ENCODE data around the gene CDKN1A. TPM values are rescaled to one million over a fixed set of nuclear protein-coding genes. Genes with fewer than 3 reads are reported as not detected.

CDKN1A gene
- total and polyA plus RNA-seq, 10 of the 15 experiments (the other 5 are each of a cell fraction or from before 2014, with no cell fraction given) = 25.2 to 637 (median 216) TPM

DNA sequence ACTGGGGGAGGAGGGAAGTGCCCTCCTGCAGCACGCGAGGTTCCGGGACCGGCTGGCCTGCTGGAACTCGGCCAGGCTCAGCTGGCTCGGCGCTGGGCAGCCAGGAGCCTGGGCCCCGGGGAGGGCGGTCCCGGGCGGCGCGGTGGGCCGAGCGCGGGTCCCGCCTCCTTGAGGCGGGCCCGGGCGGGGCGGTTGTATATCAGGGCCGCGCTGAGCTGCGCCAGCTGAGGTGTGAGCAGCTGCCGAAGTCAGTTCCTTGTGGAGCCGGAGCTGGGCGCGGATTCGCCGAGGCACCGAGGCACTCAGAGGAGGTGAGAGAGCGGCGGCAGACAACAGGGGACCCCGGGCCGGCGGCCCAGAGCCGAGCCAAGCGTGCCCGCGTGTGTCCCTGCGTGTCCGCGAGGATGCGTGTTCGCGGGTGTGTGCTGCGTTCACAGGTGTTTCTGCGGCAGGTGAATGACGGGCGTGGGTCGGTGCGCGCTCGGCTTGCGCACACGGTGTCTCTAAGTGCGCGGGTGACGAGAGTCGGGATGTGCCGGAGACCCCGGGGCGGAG is at the start of gene CDKN1A (continued):
- peak; percentile 98 for TF ChIP-seq GATAD2B (conservative IDR thresholded peaks at IDR 0.05; ENCODE audit: low read depth)
- TF ChIP-seq NR2C1 (IDR thresholded peaks at IDR 0.05) = no peak
- TF ChIP-seq PML (IDR thresholded peaks at IDR 0.05; ENCODE audit: low read length) = peak; percentile 99
- no peak for TF ChIP-seq JUNB (IDR thresholded peaks at IDR 0.05)
- TF ChIP-seq CHD2 (IDR thresholded peaks at IDR 0.05; ENCODE audit: borderline replicate concordance, low read depth, low read length) = peak; percentile 67
- TF ChIP-seq, protein P1, sequence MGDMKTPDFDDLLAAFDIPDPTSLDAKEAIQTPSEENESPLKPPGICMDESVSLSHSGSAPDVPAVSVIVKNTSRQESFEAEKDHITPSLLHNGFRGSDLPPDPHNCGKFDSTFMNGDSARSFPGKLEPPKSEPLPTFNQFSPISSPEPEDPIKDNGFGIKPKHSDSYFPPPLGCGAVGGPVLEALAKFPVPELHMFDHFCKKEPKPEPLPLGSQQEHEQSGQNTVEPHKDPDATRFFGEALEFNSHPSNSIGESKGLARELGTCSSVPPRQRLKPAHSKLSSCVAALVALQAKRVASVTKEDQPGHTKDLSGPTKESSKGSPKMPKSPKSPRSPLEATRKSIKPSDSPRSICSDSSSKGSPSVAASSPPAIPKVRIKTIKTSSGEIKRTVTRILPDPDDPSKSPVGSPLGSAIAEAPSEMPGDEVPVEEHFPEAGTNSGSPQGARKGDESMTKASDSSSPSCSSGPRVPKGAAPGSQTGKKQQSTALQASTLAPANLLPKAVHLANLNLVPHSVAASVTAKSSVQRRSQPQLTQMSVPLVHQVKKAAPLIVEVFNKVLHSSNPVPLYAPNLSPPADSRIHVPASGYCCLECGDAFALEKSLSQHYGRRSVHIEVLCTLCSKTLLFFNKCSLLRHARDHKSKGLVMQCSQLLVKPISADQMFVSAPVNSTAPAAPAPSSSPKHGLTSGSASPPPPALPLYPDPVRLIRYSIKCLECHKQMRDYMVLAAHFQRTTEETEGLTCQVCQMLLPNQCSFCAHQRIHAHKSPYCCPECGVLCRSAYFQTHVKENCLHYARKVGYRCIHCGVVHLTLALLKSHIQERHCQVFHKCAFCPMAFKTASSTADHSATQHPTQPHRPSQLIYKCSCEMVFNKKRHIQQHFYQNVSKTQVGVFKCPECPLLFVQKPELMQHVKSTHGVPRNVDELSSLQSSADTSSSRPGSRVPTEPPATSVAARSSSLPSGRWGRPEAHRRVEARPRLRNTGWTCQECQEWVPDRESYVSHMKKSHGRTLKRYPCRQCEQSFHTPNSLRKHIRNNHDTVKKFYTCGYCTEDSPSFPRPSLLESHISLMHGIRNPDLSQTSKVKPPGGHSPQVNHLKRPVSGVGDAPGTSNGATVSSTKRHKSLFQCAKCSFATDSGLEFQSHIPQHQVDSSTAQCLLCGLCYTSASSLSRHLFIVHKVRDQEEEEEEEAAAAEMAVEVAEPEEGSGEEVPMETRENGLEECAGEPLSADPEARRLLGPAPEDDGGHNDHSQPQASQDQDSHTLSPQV (IDR thresholded peaks at IDR 0.05) = peak; percentile 70; the same call in 1 of the 2 replicates
- no peak for TF ChIP-seq RBBP5 (conservative IDR thresholded peaks at IDR 0.05)
- TF ChIP-seq ZNF384 (IDR thresholded peaks at IDR 0.05; ENCODE audit: borderline replicate concordance, low read depth, low read length) = no peak
- TF ChIP-seq RELA (IDR thresholded peaks at IDR 0.05; ENCODE audit: borderline replicate concordance, partially characterized antibody) = no peak
- TF ChIP-seq, protein P2, sequence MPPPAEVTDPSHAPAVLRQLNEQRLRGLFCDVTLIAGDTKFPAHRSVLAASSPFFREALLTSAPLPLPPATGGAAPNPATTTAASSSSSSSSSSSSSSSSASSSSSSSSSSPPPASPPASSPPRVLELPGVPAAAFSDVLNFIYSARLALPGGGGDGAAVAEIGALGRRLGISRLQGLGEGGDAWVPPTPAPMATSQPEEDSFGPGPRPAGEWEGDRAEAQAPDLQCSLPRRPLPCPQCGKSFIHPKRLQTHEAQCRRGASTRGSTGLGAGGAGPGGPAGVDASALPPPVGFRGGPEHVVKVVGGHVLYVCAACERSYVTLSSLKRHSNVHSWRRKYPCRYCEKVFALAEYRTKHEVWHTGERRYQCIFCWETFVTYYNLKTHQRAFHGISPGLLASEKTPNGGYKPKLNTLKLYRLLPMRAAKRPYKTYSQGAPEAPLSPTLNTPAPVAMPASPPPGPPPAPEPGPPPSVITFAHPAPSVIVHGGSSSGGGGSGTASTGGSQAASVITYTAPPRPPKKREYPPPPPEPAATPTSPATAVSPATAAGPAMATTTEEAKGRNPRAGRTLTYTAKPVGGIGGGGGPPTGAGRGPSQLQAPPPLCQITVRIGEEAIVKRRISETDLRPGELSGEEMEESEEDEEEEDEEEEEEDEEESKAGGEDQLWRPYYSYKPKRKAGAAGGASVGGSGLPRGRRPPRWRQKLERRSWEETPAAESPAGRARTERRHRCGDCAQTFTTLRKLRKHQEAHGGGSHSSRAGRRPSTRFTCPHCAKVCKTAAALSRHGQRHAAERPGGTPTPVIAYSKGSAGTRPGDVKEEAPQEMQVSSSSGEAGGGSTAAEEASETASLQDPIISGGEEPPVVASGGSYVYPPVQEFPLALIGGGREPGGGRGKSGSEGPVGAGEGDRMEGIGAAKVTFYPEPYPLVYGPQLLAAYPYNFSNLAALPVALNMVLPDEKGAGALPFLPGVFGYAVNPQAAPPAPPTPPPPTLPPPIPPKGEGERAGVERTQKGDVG (CRISPR knock-in tag; IDR thresholded peaks at IDR 0.05) = no peak
- no peak for TF ChIP-seq CREM (IDR thresholded peaks at IDR 0.05; ENCODE audit: low read depth)
- no peak for TF ChIP-seq SIX5 (IDR thresholded peaks at IDR 0.05; ENCODE audit: low read depth, low read length, severe bottlenecking)
- TF ChIP-seq, protein P3, sequence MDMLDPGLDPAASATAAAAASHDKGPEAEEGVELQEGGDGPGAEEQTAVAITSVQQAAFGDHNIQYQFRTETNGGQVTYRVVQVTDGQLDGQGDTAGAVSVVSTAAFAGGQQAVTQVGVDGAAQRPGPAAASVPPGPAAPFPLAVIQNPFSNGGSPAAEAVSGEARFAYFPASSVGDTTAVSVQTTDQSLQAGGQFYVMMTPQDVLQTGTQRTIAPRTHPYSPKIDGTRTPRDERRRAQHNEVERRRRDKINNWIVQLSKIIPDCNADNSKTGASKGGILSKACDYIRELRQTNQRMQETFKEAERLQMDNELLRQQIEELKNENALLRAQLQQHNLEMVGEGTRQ (IDR thresholded peaks at IDR 0.05; ENCODE audit: borderline replicate concordance, low read depth, low read length) = no peak
- TF ChIP-seq TCF3 (IDR thresholded peaks at IDR 0.05; ENCODE audit: borderline replicate concordance, insufficient read depth, low read depth, low read length) = peak; percentile 96
- TF ChIP-seq EED (IDR thresholded peaks at IDR 0.05; ENCODE audit: low read depth) = no peak; the same call in 1 of the 2 replicates
- TF ChIP-seq, protein P4, sequence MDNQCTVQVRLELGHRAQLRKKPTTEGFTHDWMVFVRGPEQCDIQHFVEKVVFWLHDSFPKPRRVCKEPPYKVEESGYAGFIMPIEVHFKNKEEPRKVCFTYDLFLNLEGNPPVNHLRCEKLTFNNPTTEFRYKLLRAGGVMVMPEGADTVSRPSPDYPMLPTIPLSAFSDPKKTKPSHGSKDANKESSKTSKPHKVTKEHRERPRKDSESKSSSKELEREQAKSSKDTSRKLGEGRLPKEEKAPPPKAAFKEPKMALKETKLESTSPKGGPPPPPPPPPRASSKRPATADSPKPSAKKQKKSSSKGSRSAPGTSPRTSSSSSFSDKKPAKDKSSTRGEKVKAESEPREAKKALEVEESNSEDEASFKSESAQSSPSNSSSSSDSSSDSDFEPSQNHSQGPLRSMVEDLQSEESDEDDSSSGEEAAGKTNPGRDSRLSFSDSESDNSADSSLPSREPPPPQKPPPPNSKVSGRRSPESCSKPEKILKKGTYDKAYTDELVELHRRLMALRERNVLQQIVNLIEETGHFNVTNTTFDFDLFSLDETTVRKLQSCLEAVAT (IDR thresholded peaks at IDR 0.05) = peak; percentile 97; the same call in 1 of the 2 replicates
- TF ChIP-seq, protein P5, sequence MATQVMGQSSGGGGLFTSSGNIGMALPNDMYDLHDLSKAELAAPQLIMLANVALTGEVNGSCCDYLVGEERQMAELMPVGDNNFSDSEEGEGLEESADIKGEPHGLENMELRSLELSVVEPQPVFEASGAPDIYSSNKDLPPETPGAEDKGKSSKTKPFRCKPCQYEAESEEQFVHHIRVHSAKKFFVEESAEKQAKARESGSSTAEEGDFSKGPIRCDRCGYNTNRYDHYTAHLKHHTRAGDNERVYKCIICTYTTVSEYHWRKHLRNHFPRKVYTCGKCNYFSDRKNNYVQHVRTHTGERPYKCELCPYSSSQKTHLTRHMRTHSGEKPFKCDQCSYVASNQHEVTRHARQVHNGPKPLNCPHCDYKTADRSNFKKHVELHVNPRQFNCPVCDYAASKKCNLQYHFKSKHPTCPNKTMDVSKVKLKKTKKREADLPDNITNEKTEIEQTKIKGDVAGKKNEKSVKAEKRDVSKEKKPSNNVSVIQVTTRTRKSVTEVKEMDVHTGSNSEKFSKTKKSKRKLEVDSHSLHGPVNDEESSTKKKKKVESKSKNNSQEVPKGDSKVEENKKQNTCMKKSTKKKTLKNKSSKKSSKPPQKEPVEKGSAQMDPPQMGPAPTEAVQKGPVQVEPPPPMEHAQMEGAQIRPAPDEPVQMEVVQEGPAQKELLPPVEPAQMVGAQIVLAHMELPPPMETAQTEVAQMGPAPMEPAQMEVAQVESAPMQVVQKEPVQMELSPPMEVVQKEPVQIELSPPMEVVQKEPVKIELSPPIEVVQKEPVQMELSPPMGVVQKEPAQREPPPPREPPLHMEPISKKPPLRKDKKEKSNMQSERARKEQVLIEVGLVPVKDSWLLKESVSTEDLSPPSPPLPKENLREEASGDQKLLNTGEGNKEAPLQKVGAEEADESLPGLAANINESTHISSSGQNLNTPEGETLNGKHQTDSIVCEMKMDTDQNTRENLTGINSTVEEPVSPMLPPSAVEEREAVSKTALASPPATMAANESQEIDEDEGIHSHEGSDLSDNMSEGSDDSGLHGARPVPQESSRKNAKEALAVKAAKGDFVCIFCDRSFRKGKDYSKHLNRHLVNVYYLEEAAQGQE (IDR thresholded peaks at IDR 0.05; ENCODE audit: low read depth, low read length) = no peak
